Activated T-cell treated with anti-CD3 and anti-CD28 coated beads, Interleukin-2, amount 50 U/mL, for 4 hours (primary cell): ENCODE data around the gene NAV2. TPM values are rescaled to one million over a fixed set of nuclear protein-coding genes. Genes with fewer than 3 reads are reported as not detected.

ENCODE experiments used
- ATAC-seq, 2 donors: fragments of 200-7000 bp; cut with Tn5 transposase; one replicate each; pipeline ENCODE4 v1.10.0; 2021
- DNase-seq: peaks from one replicate; pipeline ENCODE4 v3.0.0-alpha.2; 2020
- H3K27me3 Mint-ChIP-seq: one replicate; pipeline ENCODE4 v1.8.0; 2021; ENCODE audit warnings: low read depth, mixed read lengths
- H3K36me3 Mint-ChIP-seq: one replicate; pipeline ENCODE4 v1.8.0; 2022; ENCODE audit warnings: mixed read lengths; ENCODE audit not compliant: insufficient read depth
- H3K4me1 Mint-ChIP-seq: one replicate; pipeline ENCODE4 v1.8.0; 2021; ENCODE audit warnings: low read depth, mixed read lengths
- H3K4me3 Mint-ChIP-seq: one replicate; pipeline ENCODE4 v1.8.0; 2021; ENCODE audit warnings: mild to moderate bottlenecking, moderate library complexity, mixed read lengths
- H3K9me3 Mint-ChIP-seq: one replicate; pipeline ENCODE4 v1.8.0; 2021; ENCODE audit warnings: mixed read lengths
- total RNA-seq, 3 donors: library from RNA; stranded (reverse); gene quantifications; one replicate each; pipeline ENCODE4 v1.2.1, GENCODE V29; 2021

The NAV2 gene
- total RNA-seq, 3 donors from 2014 or later: 0.08 to 0.60 (median 0.35) TPM

- H3K4me3 Mint-ChIP-seq: no peak overlapping the region
- H3K9me3 Mint-ChIP-seq: no peaks in the 10 kb centered on the region
- H3K36me3 Mint-ChIP-seq: no peaks in the 10 kb centered on the region
- no peak for ATAC-seq
- no peaks in the 10 kb centered on the region for H3K4me1 Mint-ChIP-seq
- peaks cover 10% of the 10 kb centered on the region for H3K27me3 Mint-ChIP-seq
- no peak for DNase-seq
These were observed 14.9 kb upstream of the NAV2 start for GRCh38 chr11:19697721-19698121.

DNA sequence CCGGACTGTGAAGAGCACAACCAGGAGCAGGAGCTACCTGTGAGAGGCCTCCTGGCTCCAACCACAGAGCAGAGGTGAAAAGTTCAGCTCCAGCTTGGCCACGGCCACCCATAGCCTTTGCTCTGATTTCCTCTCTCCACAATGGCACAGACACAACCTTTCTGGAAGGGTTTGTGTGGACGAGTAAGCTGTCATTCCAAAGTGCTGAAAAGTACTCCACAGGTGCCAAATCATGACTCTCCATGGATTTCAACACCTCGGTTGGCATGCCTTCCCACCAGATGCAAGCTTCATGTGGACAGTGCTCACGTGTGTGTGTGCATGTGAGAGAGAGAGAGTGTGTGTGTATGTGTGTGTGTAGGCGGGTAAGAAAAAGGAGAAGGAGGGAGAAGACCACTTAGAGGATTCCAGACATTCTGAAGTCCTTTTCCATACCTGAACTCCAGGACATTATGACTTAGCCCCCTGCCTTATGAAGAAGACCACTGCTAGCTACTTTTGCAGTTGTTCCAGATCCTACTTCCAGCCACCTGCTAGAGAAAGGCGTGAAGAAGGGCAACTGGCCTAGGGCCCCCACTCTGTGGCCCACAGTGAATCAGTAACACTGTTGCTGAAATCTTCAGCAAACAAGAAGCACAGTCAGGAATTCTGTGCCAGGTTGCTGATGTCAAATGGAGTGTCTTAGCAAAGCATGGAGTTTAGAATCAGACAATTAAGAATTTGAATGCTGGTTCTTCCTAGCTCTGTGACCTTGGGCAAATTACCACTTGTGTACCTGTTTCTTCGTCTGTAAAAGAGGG lies 13.9 kb upstream of the NAV2 start:
- Mint-ChIP-seq H3K4me1 (no peaks in the 10 kb centered on the region), H3K36me3 (no peaks in the 10 kb centered on the region), H3K27me3 (peaks cover 10% of the 10 kb centered on the region), H3K4me3 (no peak overlapping the region), H3K9me3 (no peaks in the 10 kb centered on the region)
- DNase-seq (no peak), ATAC-seq (no peak)

GRCh38 chr11:19701421-19701820 lies 11.2 kb upstream of the NAV2 start:
- ATAC-seq (no peak), DNase-seq (no peak)
- H3K36me3 Mint-ChIP-seq: no peaks in the 10 kb centered on the region
- H3K4me3 Mint-ChIP-seq: no peak overlapping the region
- H3K9me3 Mint-ChIP-seq: no peaks in the 10 kb centered on the region
- H3K4me1 Mint-ChIP-seq: no peaks in the 10 kb centered on the region
- peaks cover 10% of the 10 kb centered on the region for H3K27me3 Mint-ChIP-seq

DNA sequence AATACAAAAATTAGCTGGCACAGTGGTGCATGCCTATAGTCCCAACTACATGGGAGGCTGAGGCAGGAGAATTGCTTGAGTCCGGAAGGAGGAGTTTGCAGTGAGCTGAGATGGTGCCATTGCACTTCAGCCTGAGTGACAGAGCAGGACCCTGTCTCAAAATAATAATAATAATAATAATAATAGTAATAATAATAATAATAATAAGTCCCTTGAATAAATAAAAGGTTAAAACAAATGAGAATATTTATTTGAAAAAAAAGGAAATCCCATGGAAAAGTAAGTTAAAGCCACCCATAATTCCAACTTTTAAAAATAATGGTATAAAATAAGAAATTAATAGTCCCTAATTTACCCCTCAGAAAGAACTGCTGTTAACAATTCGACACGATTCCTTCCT lies 10.0 kb upstream of the NAV2 start:
- Mint-ChIP-seq H3K36me3 (no peaks in the 10 kb centered on the region), H3K4me1 (no peaks in the 10 kb centered on the region), H3K4me3 (no peak overlapping the region), H3K9me3 (no peaks in the 10 kb centered on the region), H3K27me3 (peaks cover 3% of the 10 kb centered on the region)
- ATAC-seq (no peak), DNase-seq (no peak)

DNA sequence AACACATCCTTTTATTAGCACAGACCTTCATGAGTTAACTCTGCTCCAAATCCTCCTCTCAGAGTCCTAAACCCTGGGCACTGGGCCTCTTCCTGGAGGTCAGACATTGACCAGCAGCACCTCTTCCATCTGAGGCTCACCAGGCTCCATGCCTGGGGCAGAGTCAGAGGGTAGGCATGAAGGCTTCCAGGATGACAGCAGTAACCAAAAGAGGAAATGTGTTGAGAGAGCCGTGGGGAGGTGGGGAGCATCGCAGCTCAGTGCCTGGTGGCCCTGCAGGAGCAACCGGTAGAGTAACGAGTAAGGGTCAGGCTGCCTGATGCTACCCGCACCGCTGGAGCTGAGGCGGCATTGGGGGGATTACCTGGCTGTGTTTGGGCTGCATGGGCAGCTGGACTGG lies 9.4 kb upstream of the NAV2 start:
- no peaks in the 10 kb centered on the region for H3K4me1 Mint-ChIP-seq
- ATAC-seq: no peak
- no peak for DNase-seq
- no peak overlapping the region for H3K4me3 Mint-ChIP-seq
- no peaks in the 10 kb centered on the region for H3K36me3 Mint-ChIP-seq
- no peaks in the 10 kb centered on the region for H3K27me3 Mint-ChIP-seq
- no peaks in the 10 kb centered on the region for H3K9me3 Mint-ChIP-seq

- Mint-ChIP-seq H3K9me3 (no peaks in the 10 kb centered on the region), H3K4me1 (no peaks in the 10 kb centered on the region), H3K27me3 (no peaks in the 10 kb centered on the region), H3K4me3 (no peak overlapping the region), H3K36me3 (no peaks in the 10 kb centered on the region)
- no peak for DNase-seq
- ATAC-seq: no peak
These were observed 8.4 kb upstream of the NAV2 start for GRCh38 chr11:19704213-19704612.

DNA sequence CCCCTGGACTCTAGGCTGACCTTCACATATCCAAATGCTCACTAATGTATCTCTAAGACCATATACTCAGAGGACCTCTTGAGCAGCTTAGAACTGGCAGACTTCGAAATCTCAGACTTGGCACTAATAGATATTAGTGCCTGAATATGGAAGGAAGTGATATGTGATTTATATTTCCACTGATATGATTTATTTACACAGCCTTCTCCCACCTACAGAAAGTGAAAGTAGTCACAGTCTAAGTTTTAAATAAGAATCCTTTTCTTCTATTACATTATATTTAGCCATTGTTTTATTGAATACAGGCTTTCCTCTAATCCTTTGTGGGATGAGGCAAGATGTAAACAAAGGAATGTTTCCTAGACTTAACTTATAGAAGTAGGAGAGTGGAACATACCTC lies 6.7 kb upstream of the NAV2 start:
- H3K4me3 Mint-ChIP-seq: no peak overlapping the region
- ATAC-seq: no peak
- H3K27me3 Mint-ChIP-seq: no peaks in the 10 kb centered on the region
- no peak for DNase-seq
- peaks cover 2% of the 10 kb centered on the region for H3K4me1 Mint-ChIP-seq
- H3K9me3 Mint-ChIP-seq: no peaks in the 10 kb centered on the region
- no peaks in the 10 kb centered on the region for H3K36me3 Mint-ChIP-seq

DNA sequence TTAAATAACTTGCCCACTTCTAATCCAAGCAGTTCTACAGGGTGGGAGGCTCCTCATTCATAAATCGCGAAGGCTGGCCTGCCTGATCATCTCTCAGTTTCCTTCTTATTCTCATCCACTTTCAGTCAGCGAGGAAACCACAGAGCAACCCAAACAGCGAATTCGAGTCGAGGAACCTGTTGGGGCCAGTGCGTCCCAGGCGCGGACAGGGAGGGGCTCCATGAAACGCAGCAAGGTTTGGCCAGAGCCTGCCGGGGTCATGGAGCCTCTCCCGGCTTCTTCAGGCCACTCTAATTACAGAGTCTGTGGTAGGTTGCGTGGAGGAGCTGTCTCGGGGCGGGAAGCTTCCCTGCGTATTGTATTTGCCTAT lies 741 bp upstream of the NAV2 start:
- peak; percentile 28 to 30 for ATAC-seq
- Mint-ChIP-seq H3K9me3 (no peaks in the 10 kb centered on the region), H3K27me3 (peaks cover 33% of the 10 kb centered on the region), H3K4me3 (peak overlapping the region; percentile 88), H3K4me1 (peaks cover 25% of the 10 kb centered on the region), H3K36me3 (no peaks in the 10 kb centered on the region)
- no peak for DNase-seq

- no peaks in the 10 kb centered on the region for H3K36me3 Mint-ChIP-seq
- H3K4me3 Mint-ChIP-seq: peak overlapping the region; percentile 84
- ATAC-seq (peak; percentile 5 to 35), DNase-seq (no peak)
- H3K9me3 Mint-ChIP-seq: no peaks in the 10 kb centered on the region
- peaks cover 33% of the 10 kb centered on the region for H3K27me3 Mint-ChIP-seq
- peaks cover 25% of the 10 kb centered on the region for H3K4me1 Mint-ChIP-seq
These were observed 772 bp downstream of the NAV2 start for GRCh38 chr11:19713196-19714021.

DNA sequence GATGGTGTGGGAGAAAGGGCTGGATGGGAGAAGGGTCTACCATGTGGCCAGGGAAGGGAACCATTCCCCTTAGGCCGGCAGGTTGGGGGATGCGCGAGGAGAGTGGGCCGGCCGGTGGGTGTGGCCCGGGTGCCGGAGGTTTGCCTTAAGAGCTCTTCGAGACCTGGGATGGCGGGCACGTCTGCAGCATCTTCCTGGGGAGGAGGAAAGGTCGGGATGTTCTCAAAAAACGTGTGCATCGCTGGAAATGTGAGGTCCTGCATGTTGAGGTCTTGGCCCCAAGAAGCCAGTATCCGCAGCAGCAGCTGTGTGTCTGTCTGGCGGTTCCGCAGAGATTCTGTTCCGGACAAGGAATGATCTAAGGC lies 1.4 kb downstream of the NAV2 start:
- ATAC-seq: no peak
- peaks cover 25% of the 10 kb centered on the region for H3K4me1 Mint-ChIP-seq
- H3K4me3 Mint-ChIP-seq: peak overlapping the region; percentile 76
- H3K36me3 Mint-ChIP-seq: no peaks in the 10 kb centered on the region
- peaks cover 33% of the 10 kb centered on the region for H3K27me3 Mint-ChIP-seq
- no peaks in the 10 kb centered on the region for H3K9me3 Mint-ChIP-seq
- DNase-seq: no peak

GRCh38 chr11:19714387-19715363 lies 2.0 kb downstream of the NAV2 start:
- Mint-ChIP-seq H3K27me3 (peaks cover 33% of the 10 kb centered on the region), H3K9me3 (no peaks in the 10 kb centered on the region), H3K4me1 (peaks cover 25% of the 10 kb centered on the region), H3K36me3 (no peaks in the 10 kb centered on the region), H3K4me3 (peak overlapping the region; percentile 76)
- no peak for DNase-seq
- no peak for ATAC-seq

DNA sequence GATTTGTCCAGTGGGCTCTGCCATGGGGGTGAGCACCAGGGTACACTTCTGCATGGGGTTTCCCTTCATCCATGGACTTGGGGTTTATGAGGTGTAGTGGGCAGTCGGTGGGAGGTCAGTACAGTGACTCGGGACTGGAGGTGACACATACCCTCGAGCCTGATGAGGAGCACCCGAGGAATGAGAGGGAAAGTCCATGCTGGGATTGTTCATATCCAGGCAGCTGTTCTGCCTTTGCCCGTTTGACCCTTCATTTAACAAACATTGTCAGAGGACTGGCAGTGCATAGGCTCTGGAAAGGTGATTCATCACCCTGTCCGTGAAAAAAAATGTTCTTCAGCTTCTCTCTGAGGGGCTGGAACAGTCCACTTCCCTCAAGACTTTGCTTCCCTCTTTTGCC lies 2.7 kb downstream of the NAV2 start:
- Mint-ChIP-seq H3K36me3 (no peaks in the 10 kb centered on the region), H3K4me3 (no peak overlapping the region), H3K9me3 (no peaks in the 10 kb centered on the region), H3K4me1 (peaks cover 25% of the 10 kb centered on the region), H3K27me3 (peaks cover 33% of the 10 kb centered on the region)
- ATAC-seq (no peak), DNase-seq (no peak)

GRCh38 chr11:19718051-19718450 lies 5.4 kb downstream of the NAV2 start:
- H3K4me1 Mint-ChIP-seq: peaks cover 22% of the 10 kb centered on the region
- no peaks in the 10 kb centered on the region for H3K36me3 Mint-ChIP-seq
- ATAC-seq (no peak), DNase-seq (no peak)
- H3K27me3 Mint-ChIP-seq: peaks cover 31% of the 10 kb centered on the region
- no peak overlapping the region for H3K4me3 Mint-ChIP-seq
- no peaks in the 10 kb centered on the region for H3K9me3 Mint-ChIP-seq

DNA sequence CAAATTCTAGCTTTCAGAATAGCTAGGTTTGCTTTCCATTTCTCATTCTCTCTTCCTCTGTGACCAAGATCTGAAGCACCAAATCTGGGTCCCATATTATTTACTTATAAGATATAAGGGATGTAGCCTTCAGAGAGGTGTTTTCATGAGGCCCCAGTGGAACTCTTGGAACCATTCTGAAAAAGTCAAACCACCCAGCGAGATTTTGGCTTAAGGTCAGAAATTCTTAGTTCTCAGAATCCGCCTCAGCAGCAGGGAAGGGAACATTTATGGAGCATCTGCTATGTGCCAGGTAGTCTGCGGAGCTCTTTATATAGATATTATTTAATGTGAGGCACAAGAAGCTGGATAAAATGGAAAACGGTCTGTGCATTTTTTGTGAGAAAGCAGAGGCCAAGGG lies 6.3 kb downstream of the NAV2 start:
- no peak overlapping the region for H3K4me3 Mint-ChIP-seq
- H3K4me1 Mint-ChIP-seq: peaks cover 25% of the 10 kb centered on the region
- peaks cover 25% of the 10 kb centered on the region for H3K27me3 Mint-ChIP-seq

More for the DNA sequence above, 6.3 kb downstream of the NAV2 start:
- H3K36me3 Mint-ChIP-seq: no peaks in the 10 kb centered on the region
- ATAC-seq (no peak), DNase-seq (no peak)
- H3K9me3 Mint-ChIP-seq: no peaks in the 10 kb centered on the region
